IPS-18a (cell line): ENCODE data around the gene OR2V2.
"Not testable (repeated sequence)": the region's sequence is repeated elsewhere in the genome, so short reads cannot be mapped to it uniquely, and the experiment has no call there.

ENCODE experiments used
- H3K27ac ChIP-seq: one replicate; pipeline ENCODE4 v1.5.1; 2013; ENCODE audit warnings: low read length
- H3K27me3 ChIP-seq: one replicate; pipeline ENCODE4 v1.6.1; 2013; ENCODE audit warnings: mild to moderate bottlenecking, low read length; ENCODE audit not compliant: control insufficient read depth, insufficient read depth
- H3K36me3 ChIP-seq: one replicate; pipeline ENCODE4 v1.6.1; 2013; ENCODE audit warnings: low read depth, low read length; ENCODE audit not compliant: control insufficient read depth
- H3K4me1 ChIP-seq: one replicate; pipeline ENCODE4 v1.6.1; 2013; ENCODE audit warnings: low read depth, low read length; ENCODE audit not compliant: control insufficient read depth
- H3K4me3 ChIP-seq: one replicate; pipeline ENCODE4 v1.5.1; 2013; ENCODE audit warnings: low read length
- H3K9ac ChIP-seq: one replicate; pipeline ENCODE4 v1.6.1; 2013; ENCODE audit warnings: mild to moderate bottlenecking, low read length, moderate library complexity
- H3K9me3 ChIP-seq: one replicate; pipeline ENCODE4 v1.6.1; 2013; ENCODE audit warnings: low read depth, low read length; ENCODE audit not compliant: control insufficient read depth

OR2V2 gene

GRCh38 chr5:181152406-181152805 lies 5.0 kb downstream of the OR2V2 start:
- Histone ChIP-seq H3K27me3 (peaks cover 13% of the 10 kb centered on the region), H3K27ac (no peak overlapping the region), H3K4me3 (no peak overlapping the region), H3K9me3 (no peaks in the 10 kb centered on the region), H3K4me1 (peaks cover 6% of the 10 kb centered on the region), H3K9ac (no peak overlapping the region), H3K36me3 (no peaks in the 10 kb centered on the region)

GRCh38 chr5:181153814-181154213 lies 6.4 kb downstream of the OR2V2 start:
- H3K9me3 ChIP-seq: no peaks in the 10 kb centered on the region
- peaks cover 6% of the 10 kb centered on the region for H3K4me1 ChIP-seq
- no peaks in the 10 kb centered on the region for H3K36me3 ChIP-seq
- H3K27ac ChIP-seq: no peak overlapping the region
- no peak overlapping the region for H3K4me3 ChIP-seq
- H3K9ac ChIP-seq: no peak overlapping the region
- H3K27me3 ChIP-seq: peaks cover 13% of the 10 kb centered on the region

GRCh38 chr5:181156758-181157157 lies 9.4 kb downstream of the OR2V2 start:
- no peaks in the 10 kb centered on the region for H3K9me3 ChIP-seq
- H3K36me3 ChIP-seq: no peaks in the 10 kb centered on the region
- H3K4me3 ChIP-seq: no peak overlapping the region
- peaks cover 12% of the 10 kb centered on the region for H3K27me3 ChIP-seq
- no peak overlapping the region for H3K9ac ChIP-seq
- peaks cover 3% of the 10 kb centered on the region for H3K4me1 ChIP-seq
- H3K27ac ChIP-seq: no peak overlapping the region

- Histone ChIP-seq H3K4me3 (no peak overlapping the region), H3K27ac (no peak overlapping the region), H3K4me1 (peaks cover 3% of the 10 kb centered on the region), H3K9ac (no peak overlapping the region), H3K36me3 (no peaks in the 10 kb centered on the region), H3K27me3 (peaks cover 12% of the 10 kb centered on the region), H3K9me3 (no peaks in the 10 kb centered on the region)
Measured at GRCh38 chr5:181158869-181159268, 11.5 kb downstream of the OR2V2 start.

- Histone ChIP-seq H3K36me3 (no peaks in the 10 kb centered on the region), H3K9me3 (no peaks in the 10 kb centered on the region), H3K9ac (peak overlapping the region; percentile 2), H3K4me3 (no peak overlapping the region), H3K27me3 (peaks cover 12% of the 10 kb centered on the region), H3K4me1 (peaks cover 3% of the 10 kb centered on the region), H3K27ac (no peak overlapping the region)
Measured at GRCh38 chr5:181159286-181160151, 12.1 kb downstream of the OR2V2 start.

GRCh38 chr5:181160152-181160754 lies 12.9 kb downstream of the OR2V2 start:
- Histone ChIP-seq H3K9me3 (no peaks in the 10 kb centered on the region), H3K36me3 (no peaks in the 10 kb centered on the region), H3K27me3 (peaks cover 12% of the 10 kb centered on the region), H3K4me1 (peaks cover 3% of the 10 kb centered on the region), H3K9ac (peak overlapping the region; percentile 2), H3K27ac (peak overlapping the region; percentile 48), H3K4me3 (no peak overlapping the region)

- H3K9ac ChIP-seq, H3K4me3 ChIP-seq, H3K27ac ChIP-seq, H3K4me1 ChIP-seq, H3K9me3 ChIP-seq, H3K36me3 ChIP-seq: not testable (repeated sequence)
- H3K27me3 ChIP-seq: peaks cover 12% of the 10 kb centered on the region
Measured at GRCh38 chr5:181160755-181161533, 13.6 kb downstream of the OR2V2 start.

- Histone ChIP-seq H3K4me1 (peaks cover 3% of the 10 kb centered on the region), H3K9me3 (no peaks in the 10 kb centered on the region), H3K9ac (no peak overlapping the region)
Measured at GRCh38 chr5:181161534-181162175, 14.3 kb downstream of the OR2V2 start.

GRCh38 chr5:181163487-181164075 lies 16.2 kb downstream of the OR2V2 start:
- peaks cover 10% of the 10 kb centered on the region for H3K4me1 ChIP-seq
- H3K27me3 ChIP-seq: peaks cover 12% of the 10 kb centered on the region
- H3K27ac ChIP-seq: no peak overlapping the region
- peak overlapping the region; percentile 57 for H3K4me3 ChIP-seq
- no peaks in the 10 kb centered on the region for H3K36me3 ChIP-seq
- no peaks in the 10 kb centered on the region for H3K9me3 ChIP-seq
- H3K9ac ChIP-seq: no peak overlapping the region

More at GRCh38 chr5:181161534-181162175, 14.3 kb downstream of the OR2V2 start:
- Histone ChIP-seq H3K4me3 (no peak overlapping the region), H3K27me3 (peaks cover 12% of the 10 kb centered on the region), H3K27ac (no peak overlapping the region), H3K36me3 (no peaks in the 10 kb centered on the region)

- no peak overlapping the region for H3K27ac ChIP-seq
- H3K9me3 ChIP-seq: no peaks in the 10 kb centered on the region
- peaks cover 19% of the 10 kb centered on the region for H3K27me3 ChIP-seq
- H3K36me3 ChIP-seq: no peaks in the 10 kb centered on the region
- H3K4me1 ChIP-seq: peaks cover 10% of the 10 kb centered on the region
- no peak overlapping the region for H3K9ac ChIP-seq
- H3K4me3 ChIP-seq: no peak overlapping the region
Measured at GRCh38 chr5:181164076-181164952, 16.9 kb downstream of the OR2V2 start.
